ENCODE measurements around the gene PITHD1.

- TF ChIP-seq POLR2AphosphoS5 (IDR thresholded peaks at IDR 0.05; ENCODE audit: borderline replicate concordance, low read depth, low read length) (no peak), EZH2 (IDR thresholded peaks at IDR 0.05) (no peak)
Measured at GRCh38 chr1:23756676-23757075, 21.5 kb upstream of the PITHD1 start.
